Peyer's patch (tissue), 4 donors: ENCODE measurements around the gene INSRR. TPM values are rescaled to one million over a fixed set of nuclear protein-coding genes. Genes with fewer than 3 reads are reported as not detected.

Source experiments
- DNase-seq, 3 donors: peaks; one replicate each; pipeline ENCODE4 v3.0.0-alpha.2; 2017 to 2019
- H3K27ac ChIP-seq, 4 donors: fragments of 200-600 bp; sonication (generic); one replicate each; pipeline ENCODE4 v1.5.1; 2016 to 2019
- H3K27me3 ChIP-seq, 2 donors: fragments of 200-600 bp; sonication (generic); one replicate each; pipeline ENCODE4 v1.5.1; 2019
- H3K36me3 ChIP-seq, 3 donors: fragments of 200-600 bp; sonication (generic); one replicate each; pipeline ENCODE4 v1.5.1; 2016 to 2019
- H3K4me1 ChIP-seq, 4 donors: fragments of 200-600 bp; sonication (generic); one replicate each; pipeline ENCODE4 v1.5.1; 2016 to 2019
- H3K4me3 ChIP-seq, 4 donors: fragments of 200-600 bp; sonication (generic); 1 replicate in 3 of 4; 2 replicates in 1 of 4; pipeline ENCODE4 v1.5.1; 2016 to 2019; ENCODE audit warnings: mild to moderate bottlenecking in 1 of 4
- H3K9me3 ChIP-seq, 4 donors: fragments of 200-600 bp; sonication (generic); one replicate each; pipeline ENCODE4 v1.5.1; 2016 to 2019; ENCODE audit warnings: mild to moderate bottlenecking in 1 of 4
- POLR2A ChIP-seq, 2 donors: fragments of 450-650 bp; IDR thresholded peaks; one replicate each; pipeline ENCODE4 v1.5.1; 2017; ENCODE audit warnings: antibody characterized with exemption in 2 of 2, mild to moderate bottlenecking in 2 of 2, moderate library complexity in 2 of 2
- total RNA-seq, 4 donors: library from RNA; depleted of rRNA; stranded (reverse); fragments of >200 nt; gene quantifications; one replicate each; pipeline ENCODE4 v1.1.0, GENCODE V29; 2016
- TF ChIP-seq, protein P1 (sequence below), 6 experiments: fragments of 450-650 bp in 4 of 6; fragments of 200-600 bp in 2 of 6; sonication (generic) in 1 of 6; IDR thresholded peaks; one replicate each; pipeline ENCODE4 v1.5.1; 2017 to 2019; ENCODE audit warnings: antibody characterized with exemption in 6 of 6, mild to moderate bottlenecking in 3 of 6, moderate library complexity in 1 of 6

INSRR gene
- total RNA-seq, 4 donors from 2014 or later, result not detected

DNA sequence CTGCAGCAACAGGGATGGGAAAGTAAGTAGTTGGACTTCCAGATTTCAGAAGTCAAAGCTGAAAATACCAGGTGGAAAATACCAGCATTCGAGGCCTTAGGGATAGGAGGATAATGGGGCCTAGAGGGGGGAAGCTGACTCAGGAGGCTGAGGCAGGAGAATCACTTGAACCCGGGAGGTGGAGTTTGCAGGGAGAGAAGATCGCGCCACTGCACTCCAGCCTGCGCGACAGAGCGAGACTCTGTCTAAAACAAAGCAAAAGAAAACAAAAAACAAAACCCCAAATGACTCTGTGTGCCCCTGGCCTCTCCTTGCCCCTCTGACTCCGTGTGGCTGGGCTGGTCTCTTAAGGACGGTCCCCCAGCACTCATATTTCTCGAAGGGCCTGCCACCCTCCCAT lies 45.6 kb downstream of the INSRR start:
- Histone ChIP-seq H3K9me3 (no peaks in the 10 kb centered on the region), H3K27me3 (no peaks in the 10 kb centered on the region), H3K36me3 (no peaks in the 10 kb centered on the region), H3K4me1 (peaks cover 0 to 23% (median 3%) of the 10 kb centered on the region in 4 donors), H3K27ac (peak overlapping the region in 3 of 4 donors; percentile 73 to 93 (median 84)), H3K4me3 (peak overlapping the region; percentile 48 to 54 (median 52))
- TF ChIP-seq, protein P1, sequence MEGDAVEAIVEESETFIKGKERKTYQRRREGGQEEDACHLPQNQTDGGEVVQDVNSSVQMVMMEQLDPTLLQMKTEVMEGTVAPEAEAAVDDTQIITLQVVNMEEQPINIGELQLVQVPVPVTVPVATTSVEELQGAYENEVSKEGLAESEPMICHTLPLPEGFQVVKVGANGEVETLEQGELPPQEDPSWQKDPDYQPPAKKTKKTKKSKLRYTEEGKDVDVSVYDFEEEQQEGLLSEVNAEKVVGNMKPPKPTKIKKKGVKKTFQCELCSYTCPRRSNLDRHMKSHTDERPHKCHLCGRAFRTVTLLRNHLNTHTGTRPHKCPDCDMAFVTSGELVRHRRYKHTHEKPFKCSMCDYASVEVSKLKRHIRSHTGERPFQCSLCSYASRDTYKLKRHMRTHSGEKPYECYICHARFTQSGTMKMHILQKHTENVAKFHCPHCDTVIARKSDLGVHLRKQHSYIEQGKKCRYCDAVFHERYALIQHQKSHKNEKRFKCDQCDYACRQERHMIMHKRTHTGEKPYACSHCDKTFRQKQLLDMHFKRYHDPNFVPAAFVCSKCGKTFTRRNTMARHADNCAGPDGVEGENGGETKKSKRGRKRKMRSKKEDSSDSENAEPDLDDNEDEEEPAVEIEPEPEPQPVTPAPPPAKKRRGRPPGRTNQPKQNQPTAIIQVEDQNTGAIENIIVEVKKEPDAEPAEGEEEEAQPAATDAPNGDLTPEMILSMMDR (IDR thresholded peaks at IDR 0.05), result no peak
- TF ChIP-seq POLR2A (IDR thresholded peaks at IDR 0.05), result no peak
- DNase-seq, result no peak

DNA sequence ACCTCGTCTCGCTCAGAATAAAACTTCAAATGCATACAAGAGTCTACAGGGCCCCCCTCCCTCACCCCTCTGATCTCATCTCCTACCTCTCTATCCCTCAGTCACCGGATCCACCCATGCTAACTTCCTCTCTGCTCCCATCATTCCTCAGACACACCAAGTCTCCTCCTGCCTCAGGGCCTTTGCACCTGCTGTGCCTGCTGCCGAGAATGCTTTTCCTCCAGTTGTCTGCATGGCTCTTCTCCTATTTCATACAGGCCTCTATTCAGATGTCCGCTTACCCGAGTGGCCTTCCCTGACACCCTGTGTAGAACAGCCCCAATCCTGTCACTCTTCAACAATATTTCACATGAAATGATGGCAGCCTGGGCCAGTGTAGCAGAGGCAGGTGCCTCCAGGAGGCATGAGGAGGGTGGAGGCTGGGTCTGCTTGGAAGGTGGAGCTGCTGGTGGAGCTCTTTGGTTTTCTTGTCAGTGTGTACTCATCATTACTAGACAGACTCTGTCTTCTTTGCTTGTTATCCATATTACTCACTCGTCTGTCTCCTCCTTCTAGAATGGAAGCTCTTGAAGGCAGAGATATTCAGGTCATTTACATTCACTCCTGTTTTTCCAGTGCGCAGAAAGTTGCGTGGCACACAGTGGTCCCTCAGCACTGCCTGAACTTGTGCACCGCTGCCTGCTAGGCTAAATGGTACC lies 46.5 kb downstream of the INSRR start:
- no peaks in the 10 kb centered on the region for H3K9me3 ChIP-seq
- H3K27me3 ChIP-seq, result no peaks in the 10 kb centered on the region
- H3K36me3 ChIP-seq, result no peaks in the 10 kb centered on the region
- H3K4me3 ChIP-seq, result no peak overlapping the region
- H3K27ac ChIP-seq, result no peak overlapping the region
- peak in 2 of 3 donors; percentile 15 to 32 for DNase-seq
- H3K4me1 ChIP-seq, result peaks cover 0 to 23% (median 3%) of the 10 kb centered on the region in 4 donors
- TF ChIP-seq, protein P1 (IDR thresholded peaks at IDR 0.05), result no peak
- TF ChIP-seq POLR2A (IDR thresholded peaks at IDR 0.05), result no peak

GRCh38 chr1:156811168-156811567 lies 47.7 kb downstream of the INSRR start:
- no peaks in the 10 kb centered on the region for H3K27me3 ChIP-seq
- DNase-seq, result peak in 1 of 3 donors; percentile 32
- H3K36me3 ChIP-seq, result no peaks in the 10 kb centered on the region
- H3K4me3 ChIP-seq, result no peak overlapping the region
- TF ChIP-seq, protein P1 (IDR thresholded peaks at IDR 0.05), result no peak
- TF ChIP-seq POLR2A (IDR thresholded peaks at IDR 0.05), result no peak
- H3K27ac ChIP-seq, result no peak overlapping the region
- no peaks in the 10 kb centered on the region for H3K9me3 ChIP-seq
- H3K4me1 ChIP-seq, result peaks cover 0 to 15% (median 3%) of the 10 kb centered on the region in 4 donors

- Histone ChIP-seq H3K9me3 (no peaks in the 10 kb centered on the region), H3K27me3 (no peaks in the 10 kb centered on the region), H3K4me3 (no peak overlapping the region), H3K27ac (no peak overlapping the region), H3K4me1 (peaks cover 0 to 22% (median 3%) of the 10 kb centered on the region in 4 donors), H3K36me3 (no peaks in the 10 kb centered on the region)
- TF ChIP-seq, protein P1 (IDR thresholded peaks at IDR 0.05), result no peak
- no peak for TF ChIP-seq POLR2A (IDR thresholded peaks at IDR 0.05)
- DNase-seq, result peak in 2 of 3 donors; percentile 21 to 23
These were observed 49.1 kb downstream of the INSRR start for GRCh38 chr1:156809711-156810366.

- Histone ChIP-seq H3K27me3 (no peaks in the 10 kb centered on the region), H3K27ac (no peak overlapping the region), H3K9me3 (no peaks in the 10 kb centered on the region), H3K4me1 (peaks cover 0 to 20% (median 3%) of the 10 kb centered on the region in 4 donors), H3K4me3 (no peak overlapping the region), H3K36me3 (no peaks in the 10 kb centered on the region)
- TF ChIP-seq, protein P1 (IDR thresholded peaks at IDR 0.05), result no peak
- TF ChIP-seq POLR2A (IDR thresholded peaks at IDR 0.05), result no peak
- peak in 1 of 3 donors; percentile 42 for DNase-seq
These were observed 49.6 kb downstream of the INSRR start for GRCh38 chr1:156809281-156809680.
